Ishikawa (cell line): Measurements from ENCODE around the gene OR2F1.

Source experiments
- TEAD4 ChIP-seq: IDR thresholded peaks from 2 replicates; pipeline ENCODE4 v1.6.1; 2012
- TF ChIP-seq, protein P1 (sequence below): IDR thresholded peaks from 2 replicates; pipeline ENCODE4 v1.6.1; 2012

DNA sequence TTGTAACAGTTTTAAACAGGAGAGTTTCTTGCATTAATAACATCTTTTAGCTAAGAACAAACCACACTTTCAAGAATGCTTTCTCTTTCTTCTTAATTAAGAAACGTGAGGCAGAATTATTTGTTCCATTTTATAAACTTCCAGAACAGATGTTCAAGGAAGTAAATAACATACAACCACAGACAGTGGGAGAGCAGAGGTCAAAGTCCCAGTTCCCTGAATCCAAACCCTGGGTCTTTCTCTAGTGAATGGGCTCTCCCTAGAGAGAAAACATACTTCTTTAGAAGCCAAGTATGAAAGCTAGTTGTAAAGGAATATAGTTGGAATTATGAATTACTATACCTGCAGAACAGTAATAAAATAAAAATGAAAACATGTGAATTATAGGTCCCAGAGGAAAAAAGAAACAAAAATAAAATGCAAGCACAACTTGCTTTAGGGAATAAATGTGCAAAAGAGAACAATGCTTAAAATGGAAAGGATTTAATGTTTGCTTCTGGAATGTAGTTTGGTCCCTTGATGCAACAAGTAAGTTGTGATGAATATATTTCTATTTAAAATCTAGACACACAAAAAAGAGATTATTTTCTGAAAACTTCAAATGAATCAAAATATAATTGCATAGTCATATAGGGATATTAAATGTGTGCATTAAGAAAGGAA is 51.5 kb downstream of the OR2F1 start:
- TF ChIP-seq, protein P1, sequence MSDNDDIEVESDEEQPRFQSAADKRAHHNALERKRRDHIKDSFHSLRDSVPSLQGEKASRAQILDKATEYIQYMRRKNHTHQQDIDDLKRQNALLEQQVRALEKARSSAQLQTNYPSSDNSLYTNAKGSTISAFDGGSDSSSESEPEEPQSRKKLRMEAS: no peak
- no peak for TF ChIP-seq TEAD4
